ENCODE measurements around the gene KCNC1.

The KCNC1 gene

DNA sequence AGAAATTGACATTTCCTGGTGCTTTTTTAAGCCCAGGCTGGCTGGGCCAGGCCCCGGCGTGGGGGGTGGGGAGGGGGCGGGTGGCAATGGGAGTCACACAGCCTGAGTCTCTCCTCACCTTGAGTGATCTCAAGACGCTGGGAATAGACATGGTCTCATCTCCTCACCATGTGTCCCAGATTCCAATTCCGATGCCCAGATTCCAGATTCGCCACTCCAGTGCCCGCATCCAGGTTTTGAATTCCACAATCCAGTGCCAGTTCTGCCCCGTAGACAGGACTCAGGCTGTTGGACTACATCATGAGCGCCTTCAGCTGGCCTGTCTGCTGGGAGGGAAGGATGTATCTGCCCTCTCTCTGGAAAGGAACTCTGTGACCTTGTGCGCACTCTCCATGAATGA lies 19.1 kb downstream of the KCNC1 start:
- H3K4me3 ChIP-seq (ENCODE audit: low read depth, low read length) = no peak overlapping the region
- DNase-seq (ENCODE audit: low read depth) = no peak
- TF ChIP-seq, protein P1, sequence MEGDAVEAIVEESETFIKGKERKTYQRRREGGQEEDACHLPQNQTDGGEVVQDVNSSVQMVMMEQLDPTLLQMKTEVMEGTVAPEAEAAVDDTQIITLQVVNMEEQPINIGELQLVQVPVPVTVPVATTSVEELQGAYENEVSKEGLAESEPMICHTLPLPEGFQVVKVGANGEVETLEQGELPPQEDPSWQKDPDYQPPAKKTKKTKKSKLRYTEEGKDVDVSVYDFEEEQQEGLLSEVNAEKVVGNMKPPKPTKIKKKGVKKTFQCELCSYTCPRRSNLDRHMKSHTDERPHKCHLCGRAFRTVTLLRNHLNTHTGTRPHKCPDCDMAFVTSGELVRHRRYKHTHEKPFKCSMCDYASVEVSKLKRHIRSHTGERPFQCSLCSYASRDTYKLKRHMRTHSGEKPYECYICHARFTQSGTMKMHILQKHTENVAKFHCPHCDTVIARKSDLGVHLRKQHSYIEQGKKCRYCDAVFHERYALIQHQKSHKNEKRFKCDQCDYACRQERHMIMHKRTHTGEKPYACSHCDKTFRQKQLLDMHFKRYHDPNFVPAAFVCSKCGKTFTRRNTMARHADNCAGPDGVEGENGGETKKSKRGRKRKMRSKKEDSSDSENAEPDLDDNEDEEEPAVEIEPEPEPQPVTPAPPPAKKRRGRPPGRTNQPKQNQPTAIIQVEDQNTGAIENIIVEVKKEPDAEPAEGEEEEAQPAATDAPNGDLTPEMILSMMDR (IDR thresholded peaks at IDR 0.05; ENCODE audit: low read depth, low read length, missing control alignments) = no peak

DNA sequence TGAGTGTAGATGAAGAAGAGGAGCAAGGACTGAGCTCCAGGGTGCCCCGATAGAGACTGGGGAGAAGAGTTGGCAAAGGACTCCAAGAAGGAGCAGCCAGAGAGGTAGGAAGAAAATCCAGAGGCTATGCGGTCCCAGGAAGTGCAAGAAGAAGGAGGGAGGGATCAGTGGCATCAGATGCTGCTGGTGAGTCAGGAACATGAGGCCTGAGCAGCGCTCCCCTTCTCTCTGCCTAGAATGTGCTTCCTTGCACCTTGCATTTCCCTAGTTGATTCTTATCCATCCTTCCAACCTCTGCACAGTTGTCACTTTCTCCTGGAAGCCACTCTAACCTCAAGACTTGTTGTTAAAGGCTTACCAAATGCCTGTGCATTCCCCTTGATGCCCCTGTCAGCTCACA lies 21.3 kb downstream of the KCNC1 start:
- TF ChIP-seq, protein P1 (IDR thresholded peaks at IDR 0.05; ENCODE audit: low read depth, low read length, missing control alignments) = no peak
- no peak overlapping the region for H3K4me3 ChIP-seq (ENCODE audit: low read depth, low read length)
- no peak for DNase-seq (ENCODE audit: low read depth)

GRCh38 chr11:17760102-17761029 lies 25.8 kb downstream of the KCNC1 start:
- H3K4me3 ChIP-seq (ENCODE audit: low read depth, low read length) = no peak overlapping the region
- DNase-seq (ENCODE audit: low read depth) = peak; percentile 29
- TF ChIP-seq, protein P1 (IDR thresholded peaks at IDR 0.05; ENCODE audit: low read depth, low read length, missing control alignments) = peak; percentile 76

- H3K4me3 ChIP-seq (ENCODE audit: low read depth, low read length) = no peak overlapping the region
- TF ChIP-seq, protein P1 (IDR thresholded peaks at IDR 0.05; ENCODE audit: low read depth, low read length, missing control alignments) = peak; percentile 25
- DNase-seq (ENCODE audit: low read depth) = no peak
These were observed 27.9 kb downstream of the KCNC1 start for GRCh38 chr11:17762309-17762974.

DNA sequence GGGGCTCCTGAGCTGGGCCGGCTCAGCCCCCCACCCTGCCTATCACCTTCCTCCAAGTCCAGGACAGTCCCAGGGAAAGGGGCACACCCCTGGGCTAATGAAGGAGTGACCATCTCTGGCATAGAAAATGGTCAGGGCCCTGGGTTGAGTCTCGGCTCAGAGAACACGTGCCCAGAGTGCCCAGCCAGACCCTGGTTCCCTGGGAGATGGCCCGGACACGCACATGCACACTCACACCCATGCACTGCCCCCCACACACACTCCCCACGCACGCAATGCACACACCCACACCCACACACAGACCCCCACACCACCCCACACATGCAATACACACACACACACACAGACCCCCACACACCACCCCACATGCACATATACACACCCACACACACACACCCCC lies 28.7 kb downstream of the KCNC1 start:
- no peak overlapping the region for H3K4me3 ChIP-seq (ENCODE audit: low read depth, low read length)
- no peak for DNase-seq (ENCODE audit: low read depth)
- TF ChIP-seq, protein P1 (IDR thresholded peaks at IDR 0.05; ENCODE audit: low read depth, low read length, missing control alignments) = no peak

DNA sequence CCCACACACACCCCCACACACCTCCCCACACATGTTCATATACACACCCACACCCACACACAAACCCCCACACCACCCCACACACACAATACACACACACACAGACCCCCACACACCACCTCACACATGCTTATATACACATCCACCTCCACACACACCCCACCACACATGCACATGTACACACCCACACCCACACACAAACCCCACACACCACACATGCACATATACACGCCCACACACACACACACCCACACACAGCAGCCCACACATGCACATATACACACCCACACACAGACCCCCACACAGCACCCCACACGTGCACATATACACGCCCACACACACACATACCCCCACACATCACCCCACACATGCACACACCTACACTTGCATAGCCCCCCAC lies 29.1 kb downstream of the KCNC1 start:
- TF ChIP-seq, protein P1 (IDR thresholded peaks at IDR 0.05; ENCODE audit: low read depth, low read length, missing control alignments) = no peak
- H3K4me3 ChIP-seq (ENCODE audit: low read depth, low read length) = no peak overlapping the region
- DNase-seq (ENCODE audit: low read depth) = no peak
